ENCODE data around the gene CLTC. TPM values are rescaled to one million over a fixed set of nuclear protein-coding genes. Genes with fewer than 3 reads are reported as not detected.

The CLTC gene
- total and polyA plus RNA-seq, 2 experiments from 2014 or later: 169 to 439 TPM

DNA sequence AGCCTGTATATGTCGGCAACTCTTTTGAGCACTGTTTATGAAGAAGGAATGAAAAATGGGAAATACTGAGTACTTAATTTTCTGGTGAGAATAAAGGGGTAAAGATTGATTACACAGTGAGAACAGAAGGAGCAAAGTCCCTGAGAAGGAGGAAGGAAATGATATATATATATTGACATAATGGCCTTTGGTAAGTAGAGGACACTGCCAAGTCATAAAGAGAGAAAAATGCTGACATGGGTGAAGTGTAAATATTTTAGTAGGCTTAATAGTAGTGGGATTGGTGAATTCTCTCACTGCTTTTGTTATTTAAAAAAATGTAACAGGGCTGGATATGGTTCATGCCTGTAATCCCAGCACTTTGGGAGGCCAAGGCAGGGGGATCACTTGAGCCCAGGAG, 103.9 kb downstream of the CLTC start:
- H3K9me2 ChIP-seq (ENCODE audit: insufficient read depth): no peaks in the 10 kb centered on the region
- H3F3A ChIP-seq (ENCODE audit: insufficient read depth): peaks cover 9% of the 10 kb centered on the region; the same call in 1 of the 2 replicates
- H2AFZ ChIP-seq: no peak overlapping the region
- no peaks in the 10 kb centered on the region for H3K9me3 ChIP-seq (ENCODE audit: low read depth)
- in situ Hi-C loops (cut with MboI): no loop called here
- WGBS, 2 experiments (ENCODE audit: low coverage in 1 of 2, low lambda C conversion rate in 2 of 2, missing lambda C conversion rate in 2 of 2): 91 to 97% methylated on average over 1 of the region's 1 CpG
- no peaks in the 10 kb centered on the region for H3K27me3 ChIP-seq (replicated peaks; ENCODE audit: insufficient read depth)
- no peak overlapping the region for H3K27ac ChIP-seq
- H3K9ac ChIP-seq: no peak overlapping the region
- TF ChIP-seq EZH2phosphoT487 (IDR thresholded peaks at IDR 0.05; ENCODE audit: insufficient read depth, low read depth): no peak
- no peak for TF ChIP-seq EZH2 (IDR thresholded peaks at IDR 0.05; ENCODE audit: insufficient read depth, poor library complexity, severe bottlenecking)
- no peak overlapping the region for H3K4me2 ChIP-seq (ENCODE audit: unreplicated experiment)
- no peak for DNase-seq
- H3K36me3 ChIP-seq (ENCODE audit: low read depth): no peaks in the 10 kb centered on the region
- H4K20me1 ChIP-seq (ENCODE audit: insufficient read depth): no peaks in the 10 kb centered on the region; the same call in 1 of the 2 replicates
- H3K4me3 ChIP-seq: no peak overlapping the region
- peaks cover 12% of the 10 kb centered on the region for H3K4me1 ChIP-seq (ENCODE audit: insufficient read depth)
- peaks cover 99% of the 10 kb centered on the region for H3K79me2 ChIP-seq (ENCODE audit: insufficient read depth)

DNA sequence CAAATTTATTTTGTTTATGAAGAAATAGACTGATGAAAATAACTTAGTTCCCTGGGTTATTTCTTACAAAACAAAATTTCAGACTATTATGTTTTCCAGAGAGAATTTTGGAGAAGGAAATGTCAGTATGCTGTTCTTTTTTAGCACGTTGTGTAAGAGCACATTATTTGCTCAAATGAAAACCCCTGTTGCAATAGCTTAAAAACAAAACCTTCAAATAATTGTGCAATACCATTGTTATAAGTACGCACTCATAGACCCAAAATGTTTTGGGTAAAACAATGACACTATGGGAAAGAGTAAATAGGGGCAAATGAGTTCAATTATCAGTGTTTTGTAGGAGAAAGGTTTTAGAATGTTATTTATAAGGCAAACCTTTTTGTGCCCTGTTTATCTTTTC, 106.0 kb downstream of the CLTC start:
- Histone ChIP-seq H3K4me2 (ENCODE audit: unreplicated experiment) (peak overlapping the region; percentile 44), H3K9me3 (ENCODE audit: low read depth) (no peaks in the 10 kb centered on the region), H3K27ac (peak overlapping the region; percentile 69), H3K4me1 (ENCODE audit: insufficient read depth) (peaks cover 20% of the 10 kb centered on the region), H3F3A (ENCODE audit: insufficient read depth) (peaks cover 9% of the 10 kb centered on the region; the same call in 1 of the 2 replicates), H3K4me3 (0 out of 2 replicates have a peak overlapping the region, but pooled peaks have one; percentile 2), H3K36me3 (ENCODE audit: low read depth) (no peaks in the 10 kb centered on the region), H4K20me1 (ENCODE audit: insufficient read depth) (no peaks in the 10 kb centered on the region; the same call in 1 of the 2 replicates), H3K9me2 (ENCODE audit: insufficient read depth) (no peaks in the 10 kb centered on the region), H3K79me2 (ENCODE audit: insufficient read depth) (peaks cover 99% of the 10 kb centered on the region), H3K27me3 (replicated peaks; ENCODE audit: insufficient read depth) (no peaks in the 10 kb centered on the region), H3K9ac (peak overlapping the region; percentile 49), H2AFZ (peak overlapping the region; percentile 14; the same call in 1 of the 2 replicates)
- 10 to 18% methylated on average over 2 of the region's 2 CpGs for WGBS, 2 experiments (ENCODE audit: low coverage in 1 of 2, low lambda C conversion rate in 2 of 2, missing lambda C conversion rate in 2 of 2)
- peak; percentile 78 for DNase-seq
- TF ChIP-seq EZH2 (IDR thresholded peaks at IDR 0.05; ENCODE audit: insufficient read depth, poor library complexity, severe bottlenecking) (no peak), EZH2phosphoT487 (IDR thresholded peaks at IDR 0.05; ENCODE audit: insufficient read depth, low read depth) (no peak)
- in situ Hi-C loops (cut with MboI): loop anchor here (25.0 kb wide), 1 partner anchor 337 kb away; no protein-coding TSS in a partner anchor

DNA sequence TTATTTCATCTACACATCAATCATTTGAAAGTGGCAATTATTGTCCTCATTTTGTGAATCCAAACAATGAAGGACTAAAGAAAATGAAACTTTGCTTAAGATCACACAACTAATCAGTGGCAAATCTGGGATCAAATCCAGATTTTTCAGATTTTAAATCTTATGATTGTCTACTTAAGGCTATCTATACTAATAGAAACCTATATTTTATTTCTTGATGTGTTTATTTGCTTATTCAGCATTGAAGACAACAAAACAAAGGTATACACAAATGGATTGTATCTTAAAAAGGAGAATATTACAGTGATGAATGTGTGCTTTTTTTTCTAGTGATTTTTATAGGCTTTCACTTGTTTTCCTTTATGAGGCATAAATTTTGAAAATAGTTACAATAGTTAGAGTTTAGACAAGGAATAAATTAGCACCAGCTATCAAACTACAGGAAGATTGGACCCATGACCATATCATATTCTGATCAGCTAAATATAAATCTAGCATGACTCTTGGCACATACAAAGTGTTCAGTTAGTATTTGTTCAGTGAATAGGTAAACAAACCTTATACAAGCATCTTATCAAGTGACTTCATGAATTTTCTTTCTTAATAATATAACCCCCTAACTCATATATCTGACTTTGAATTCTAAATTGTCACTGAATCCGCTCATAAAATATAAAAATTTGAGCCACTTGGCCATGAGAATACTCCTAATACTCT, 108.3 kb downstream of the CLTC start:
- Histone ChIP-seq H3K9me3 (ENCODE audit: low read depth) (no peaks in the 10 kb centered on the region), H3K4me3 (no peak overlapping the region), H3K36me3 (ENCODE audit: low read depth) (no peaks in the 10 kb centered on the region; the same call in 1 of the 2 replicates), H2AFZ (no peak overlapping the region), H3K9ac (no peak overlapping the region), H3K27ac (no peak overlapping the region), H3K4me1 (ENCODE audit: insufficient read depth) (peaks cover 20% of the 10 kb centered on the region), H3K9me2 (ENCODE audit: insufficient read depth) (no peaks in the 10 kb centered on the region), H3K4me2 (ENCODE audit: unreplicated experiment) (no peak overlapping the region), H3F3A (ENCODE audit: insufficient read depth) (peaks cover 9% of the 10 kb centered on the region; the same call in 1 of the 2 replicates), H4K20me1 (ENCODE audit: insufficient read depth) (no peaks in the 10 kb centered on the region; the same call in 1 of the 2 replicates), H3K27me3 (replicated peaks; ENCODE audit: insufficient read depth) (no peaks in the 10 kb centered on the region), H3K79me2 (ENCODE audit: insufficient read depth) (peaks cover 97% of the 10 kb centered on the region)
- 98 to 100% methylated on average over 1 of the region's 1 CpG for WGBS, 2 experiments (ENCODE audit: low coverage in 1 of 2, low lambda C conversion rate in 2 of 2, missing lambda C conversion rate in 2 of 2)
- DNase-seq: no peak
- TF ChIP-seq EZH2 (IDR thresholded peaks at IDR 0.05; ENCODE audit: insufficient read depth, poor library complexity, severe bottlenecking) (no peak), EZH2phosphoT487 (IDR thresholded peaks at IDR 0.05; ENCODE audit: insufficient read depth, low read depth) (no peak)
- in situ Hi-C loops (cut with MboI): loop anchor here (25.0 kb wide), 1 partner anchor 334 kb away; no protein-coding TSS in a partner anchor

DNA sequence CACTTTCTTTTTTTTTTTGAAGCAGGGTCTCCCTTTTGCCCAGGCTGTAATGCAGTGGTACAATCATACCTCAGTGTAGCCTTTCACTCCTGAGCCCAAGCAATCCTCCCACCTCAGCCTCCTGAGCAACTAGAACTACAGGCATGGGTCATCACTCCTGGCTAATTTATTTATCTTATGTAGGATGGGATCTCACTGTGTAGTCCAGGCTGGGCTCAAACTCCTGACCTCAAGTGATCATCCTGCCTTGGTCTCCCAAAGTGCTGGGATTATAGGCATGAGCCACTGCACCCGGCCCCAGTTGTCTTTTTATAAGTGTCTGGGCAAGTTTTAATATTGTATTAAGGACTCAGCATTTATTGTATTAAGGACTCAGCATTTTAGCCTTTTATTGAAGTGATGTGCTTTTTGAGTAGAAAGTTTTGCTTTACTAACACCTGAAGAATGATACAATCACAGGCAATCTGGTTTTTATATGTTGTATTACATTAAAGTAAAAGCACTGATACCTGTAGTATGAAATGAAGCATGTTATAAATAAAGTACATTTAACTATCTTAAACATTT, 110.7 kb downstream of the CLTC start:
- Histone ChIP-seq H2AFZ (no peak overlapping the region), H3K4me2 (ENCODE audit: unreplicated experiment) (no peak overlapping the region), H3K9ac (no peak overlapping the region), H3K9me2 (ENCODE audit: insufficient read depth) (no peaks in the 10 kb centered on the region), H3K27ac (no peak overlapping the region), H3K4me1 (ENCODE audit: insufficient read depth) (peaks cover 13% of the 10 kb centered on the region), H3K9me3 (ENCODE audit: low read depth) (no peaks in the 10 kb centered on the region), H3K79me2 (ENCODE audit: insufficient read depth) (peaks cover 85% of the 10 kb centered on the region), H4K20me1 (ENCODE audit: insufficient read depth) (no peaks in the 10 kb centered on the region), H3K27me3 (replicated peaks; ENCODE audit: insufficient read depth) (no peaks in the 10 kb centered on the region), H3K4me3 (no peak overlapping the region), H3K36me3 (ENCODE audit: low read depth) (peaks cover 1% of the 10 kb centered on the region; the same call in 1 of the 2 replicates), H3F3A (ENCODE audit: insufficient read depth) (peaks cover 5% of the 10 kb centered on the region; the same call in 1 of the 2 replicates)
- TF ChIP-seq EZH2 (IDR thresholded peaks at IDR 0.05; ENCODE audit: insufficient read depth, poor library complexity, severe bottlenecking) (no peak), EZH2phosphoT487 (IDR thresholded peaks at IDR 0.05; ENCODE audit: insufficient read depth, low read depth) (no peak)
- no peak for DNase-seq
- 36 to 62% methylated on average over 1 of the region's 1 CpG for WGBS, 2 experiments (ENCODE audit: low coverage in 1 of 2, low lambda C conversion rate in 2 of 2, missing lambda C conversion rate in 2 of 2)
- in situ Hi-C loops (cut with MboI): loop anchor here (25.0 kb wide), 1 partner anchor 332 kb away; no protein-coding TSS in a partner anchor

All from GM23248 (cell line).